22Rv1 (cell line): ENCODE measurements around the gene RTN1.
A peak's percentile ranks its signal among the peaks of the same experiment; 100 is the strongest.

Experiments used
- H3K27ac ChIP-seq: fragments of 450-650 bp; 2 replicates; pipeline ENCODE4 v1.5.1; 2017
- CTCF ChIP-seq: fragments of 450-650 bp; IDR thresholded peaks from 2 replicates; pipeline ENCODE4 v1.5.1; 2017; ENCODE audit warnings: mild to moderate bottlenecking
- ZFX ChIP-seq: fragments of 450-650 bp; IDR thresholded peaks from 2 replicates; pipeline ENCODE4 v1.6.1; 2017; ENCODE audit warnings: antibody characterized with exemption, borderline replicate concordance

RTN1 gene, protein sequence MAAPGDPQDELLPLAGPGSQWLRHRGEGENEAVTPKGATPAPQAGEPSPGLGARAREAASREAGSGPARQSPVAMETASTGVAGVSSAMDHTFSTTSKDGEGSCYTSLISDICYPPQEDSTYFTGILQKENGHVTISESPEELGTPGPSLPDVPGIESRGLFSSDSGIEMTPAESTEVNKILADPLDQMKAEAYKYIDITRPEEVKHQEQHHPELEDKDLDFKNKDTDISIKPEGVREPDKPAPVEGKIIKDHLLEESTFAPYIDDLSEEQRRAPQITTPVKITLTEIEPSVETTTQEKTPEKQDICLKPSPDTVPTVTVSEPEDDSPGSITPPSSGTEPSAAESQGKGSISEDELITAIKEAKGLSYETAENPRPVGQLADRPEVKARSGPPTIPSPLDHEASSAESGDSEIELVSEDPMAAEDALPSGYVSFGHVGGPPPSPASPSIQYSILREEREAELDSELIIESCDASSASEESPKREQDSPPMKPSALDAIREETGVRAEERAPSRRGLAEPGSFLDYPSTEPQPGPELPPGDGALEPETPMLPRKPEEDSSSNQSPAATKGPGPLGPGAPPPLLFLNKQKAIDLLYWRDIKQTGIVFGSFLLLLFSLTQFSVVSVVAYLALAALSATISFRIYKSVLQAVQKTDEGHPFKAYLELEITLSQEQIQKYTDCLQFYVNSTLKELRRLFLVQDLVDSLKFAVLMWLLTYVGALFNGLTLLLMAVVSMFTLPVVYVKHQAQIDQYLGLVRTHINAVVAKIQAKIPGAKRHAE

GRCh38 chr14:59870277-59871165, at the start of gene RTN1:
TSS of gene RTN1 (minus strand) at chr14:59870776. CDS start at chr14:59870630, 146 bp downstream.
- peak within 1 kb of the TSS; percentile 53 for H3K27ac ChIP-seq
- peak; percentile 25 for TF ChIP-seq CTCF
- no peak for TF ChIP-seq ZFX

GRCh38 chr14:59920378-59920683, 49.8 kb upstream of the RTN1 start:
- H3K27ac ChIP-seq = no peak overlapping the region
- TF ChIP-seq CTCF = no peak
- no peak for TF ChIP-seq ZFX

GRCh38 chr14:59919570-59920377, 49.2 kb upstream of the RTN1 start, which contains the start of gene LRRC9:
TSS of gene LRRC9 (plus strand) at chr14:59920144.
- no peak for TF ChIP-seq CTCF
- no peak for TF ChIP-seq ZFX
- no peak within 1 kb of the TSS for H3K27ac ChIP-seq

DNA sequence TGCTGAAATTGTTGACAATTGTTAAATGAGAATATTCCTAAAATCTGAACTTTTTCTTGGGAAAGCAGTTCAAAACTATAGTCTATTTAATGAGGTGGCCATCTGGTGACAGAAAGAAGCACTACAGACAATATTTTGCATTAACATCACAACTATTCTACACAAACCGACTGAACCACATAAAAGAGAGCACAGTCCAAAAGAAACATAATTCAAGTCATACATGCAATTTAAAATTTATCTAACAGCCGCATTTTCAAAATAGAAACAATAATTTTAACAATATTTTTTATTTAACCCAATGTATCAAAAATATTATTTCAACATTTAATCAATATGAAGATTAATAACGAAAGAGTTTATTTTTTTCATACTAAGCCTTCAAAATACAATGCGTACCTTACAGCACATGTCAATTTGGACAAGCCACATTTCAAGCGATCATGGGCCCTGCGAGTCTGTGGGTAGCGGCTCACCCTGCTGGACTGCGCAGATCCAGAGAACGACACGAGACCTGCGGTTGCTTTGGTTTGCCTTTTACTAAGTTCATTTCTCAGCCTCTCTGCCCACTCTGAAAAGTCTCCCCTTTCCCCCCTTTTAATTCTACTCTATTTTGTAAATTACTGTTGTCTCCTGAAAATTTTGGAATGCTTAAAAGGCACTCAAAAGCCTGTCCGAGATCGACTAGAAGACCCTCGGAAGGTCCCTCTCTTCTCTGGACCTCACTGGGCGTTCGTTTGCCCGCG, 48.4 kb upstream of the RTN1 start:
- TF ChIP-seq ZFX (no peak), CTCF (peak; percentile 60)
- no peak overlapping the region for H3K27ac ChIP-seq

DNA sequence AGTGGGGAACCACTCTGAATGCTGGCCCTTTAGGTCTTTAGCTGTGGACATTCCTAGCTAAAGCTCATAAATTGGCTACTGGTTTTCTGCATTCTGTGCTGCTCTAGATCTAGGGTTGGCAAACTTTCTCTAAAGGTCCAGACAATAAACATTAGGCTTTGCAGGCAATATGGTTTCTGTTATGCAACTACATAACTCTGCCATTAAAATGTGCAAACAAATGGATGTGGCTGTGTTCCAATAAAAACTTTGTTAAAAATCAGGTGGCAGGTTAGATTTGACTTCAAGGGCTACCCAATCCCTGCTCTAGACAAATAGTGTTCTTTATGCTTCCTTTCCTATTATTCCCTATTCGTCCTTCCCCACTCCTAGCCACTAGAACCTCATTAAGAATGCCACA, 42.6 kb upstream of the RTN1 start:
- no peak for TF ChIP-seq CTCF
- no peak for TF ChIP-seq ZFX
- no peak overlapping the region for H3K27ac ChIP-seq

DNA sequence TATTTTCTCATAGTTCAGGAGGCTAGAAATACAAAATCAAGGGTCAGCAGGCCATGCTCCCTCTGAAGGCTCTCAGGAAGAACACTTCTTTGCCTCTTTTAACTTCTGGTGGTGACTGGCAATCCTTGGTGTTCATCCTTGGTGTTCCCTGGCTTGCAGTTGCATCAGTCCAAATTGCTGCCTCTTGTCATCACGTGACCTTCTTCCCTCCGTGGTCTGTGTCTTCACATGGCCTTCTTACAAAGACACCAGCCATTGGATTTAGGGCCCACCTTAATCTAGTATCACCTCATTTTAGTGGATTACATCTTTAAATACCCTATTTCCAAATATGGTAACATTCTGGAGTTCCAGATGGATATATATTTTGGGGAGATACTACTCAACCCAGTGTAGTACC, 41.9 kb upstream of the RTN1 start:
- TF ChIP-seq ZFX (no peak), CTCF (no peak)
- H3K27ac ChIP-seq = no peak overlapping the region
